Karpas-422 (cell line): Measurements from ENCODE around the gene EPB41L5. TPM values are rescaled to one million over a fixed set of nuclear protein-coding genes. Genes with fewer than 3 reads are reported as not detected.
A peak's percentile ranks its signal among the peaks of the same experiment; 100 is the strongest.
"Not testable (repeated sequence)": the region's sequence is repeated elsewhere in the genome, so short reads cannot be mapped to it uniquely, and the experiment has no call there.

Experiments
- DNase-seq: peaks from one replicate; pipeline ENCODE4 v3.0.0-alpha.2; 2015
- H2AFZ ChIP-seq: fragments of 200-600 bp; sonication (generic); 2 replicates; pipeline ENCODE4 v1.6.1; 2014; ENCODE audit warnings: antibody characterized with exemption, low read length, mixed read lengths
- H3K27ac ChIP-seq: fragments of 200-600 bp; sonication (generic); 2 replicates; pipeline ENCODE4 v1.5.1; 2014; ENCODE audit warnings: mild to moderate bottlenecking, low read length, moderate library complexity
- H3K27me3 ChIP-seq: fragments of 200-600 bp; sonication (generic); 2 replicates; pipeline ENCODE4 v1.6.1; 2014; ENCODE audit warnings: low read length, mixed read lengths
- H3K36me3 ChIP-seq: fragments of 200-600 bp; sonication (generic); 2 replicates; pipeline ENCODE4 v1.6.1; 2014; ENCODE audit warnings: low read length, mixed read lengths; ENCODE audit not compliant: insufficient read depth
- H3K4me1 ChIP-seq: fragments of 200-600 bp; sonication (generic); 2 replicates; pipeline ENCODE4 v1.6.1; 2014; ENCODE audit warnings: mild to moderate bottlenecking, low read length, mixed read lengths
- H3K4me2 ChIP-seq: fragments of 200-600 bp; sonication (generic); 2 replicates; pipeline ENCODE4 v1.6.1; 2014; ENCODE audit warnings: low read length, low read depth, mild to moderate bottlenecking; ENCODE audit not compliant: poor library complexity, severe bottlenecking
- H3K4me3 ChIP-seq: fragments of 200-600 bp; sonication (generic); 2 replicates; pipeline ENCODE4 v1.5.1; 2014; ENCODE audit warnings: mild to moderate bottlenecking, antibody characterized with exemption, low read length, mixed read lengths
- H3K79me2 ChIP-seq: fragments of 200-600 bp; sonication (generic); 2 replicates; pipeline ENCODE4 v1.6.1; 2014; ENCODE audit warnings: mild to moderate bottlenecking, low read length, mixed read lengths
- H3K9ac ChIP-seq: fragments of 200-600 bp; sonication (generic); 2 replicates; pipeline ENCODE4 v1.6.0; 2014; ENCODE audit warnings: low read length
- H3K9me2 ChIP-seq: fragments of 200-600 bp; sonication (generic), shearing (Covaris generic); replicated peaks from 2 replicates; pipeline ENCODE4 v1.6.0; 2014; ENCODE audit warnings: mild to moderate bottlenecking, low read length, moderate library complexity; ENCODE audit not compliant: insufficient read depth
- H3K9me3 ChIP-seq: fragments of 300-700, 200-600 bp; sonication (generic); 2 replicates; pipeline ENCODE4 v1.6.1; 2014; ENCODE audit warnings: low read length, mixed read lengths
- H4K20me1 ChIP-seq: fragments of 200-600 bp; sonication (generic); 2 replicates; pipeline ENCODE4 v1.6.1; 2014; ENCODE audit warnings: mild to moderate bottlenecking, antibody characterized with exemption, low read length, low read depth; ENCODE audit not compliant: insufficient read depth
- total RNA-seq: library from RNA; depleted of rRNA; stranded (reverse); fragments of >200 nt; shearing (Covaris generic); gene quantifications from 2 replicates; pipeline ENCODE4 v1.2.3, GENCODE V29; 2014; ENCODE audit warnings: low replicate concordance

Gene EPB41L5
- total RNA-seq, 1 experiment from 2014 or later = 3.1 TPM

DNA sequence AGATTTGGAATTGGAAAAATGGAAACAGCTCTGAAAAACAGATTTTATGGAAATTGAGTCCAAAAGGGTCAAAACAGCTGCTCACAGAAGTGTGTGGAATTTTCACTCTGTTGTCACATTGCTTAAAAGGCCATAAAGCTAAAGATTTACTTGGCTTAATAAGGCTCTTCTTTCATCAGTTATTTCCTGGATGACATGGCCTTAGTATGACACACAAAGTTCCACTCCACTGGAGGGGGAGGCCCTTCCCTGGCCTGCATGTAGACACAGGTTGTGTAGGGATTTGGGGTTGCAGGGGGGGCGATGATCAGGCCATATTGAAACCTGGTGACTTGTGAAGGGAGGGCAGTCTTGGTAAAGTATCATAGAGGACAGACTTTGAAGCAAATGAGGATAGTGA lies 176.3 kb downstream of the EPB41L5 start:
- peak; percentile 21 for DNase-seq
- no peaks in the 10 kb centered on the region for H3K9me3 ChIP-seq
- H3K79me2 ChIP-seq = no peaks in the 10 kb centered on the region
- H3K27me3 ChIP-seq = no peaks in the 10 kb centered on the region; the same call in 1 of the 2 replicates
- H2AFZ ChIP-seq = no peak overlapping the region
- no peaks in the 10 kb centered on the region for H4K20me1 ChIP-seq
- H3K4me1 ChIP-seq = no peaks in the 10 kb centered on the region
- no peak overlapping the region for H3K4me3 ChIP-seq
- no peak overlapping the region for H3K4me2 ChIP-seq
- H3K9ac ChIP-seq = no peak overlapping the region
- no peaks in the 10 kb centered on the region for H3K36me3 ChIP-seq
- no peak overlapping the region for H3K27ac ChIP-seq
- no peaks in the 10 kb centered on the region for H3K9me2 ChIP-seq

DNA sequence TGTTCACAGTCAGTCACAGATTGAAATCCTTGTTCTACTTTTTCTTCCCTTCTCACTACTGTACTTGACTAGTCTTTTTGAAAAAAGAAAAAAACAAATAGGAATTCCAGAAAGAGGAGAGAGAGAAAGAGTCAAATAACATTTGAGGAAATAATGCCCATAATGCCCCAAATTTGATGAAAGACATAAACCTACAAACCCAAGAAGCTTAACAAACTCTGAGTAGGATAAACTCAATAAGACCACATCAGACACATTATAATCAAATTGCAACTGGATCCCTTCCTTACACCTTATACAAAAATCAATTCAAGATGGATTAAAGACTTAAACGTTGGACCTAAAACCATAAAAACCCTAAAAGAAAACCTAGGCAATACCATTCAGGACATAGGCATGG lies 179.4 kb downstream of the EPB41L5 start:
- Histone ChIP-seq H2AFZ (no peak overlapping the region), H3K27me3 (no peaks in the 10 kb centered on the region; the same call in 1 of the 2 replicates), H4K20me1 (no peaks in the 10 kb centered on the region), H3K9me2 (no peaks in the 10 kb centered on the region), H3K4me1 (no peaks in the 10 kb centered on the region), H3K4me2 (no peak overlapping the region), H3K9ac (no peak overlapping the region), H3K27ac (no peak overlapping the region), H3K79me2 (no peaks in the 10 kb centered on the region), H3K36me3 (no peaks in the 10 kb centered on the region), H3K4me3 (no peak overlapping the region), H3K9me3 (peaks cover 4% of the 10 kb centered on the region; the same call in 1 of the 2 replicates)
- no peak for DNase-seq

DNA sequence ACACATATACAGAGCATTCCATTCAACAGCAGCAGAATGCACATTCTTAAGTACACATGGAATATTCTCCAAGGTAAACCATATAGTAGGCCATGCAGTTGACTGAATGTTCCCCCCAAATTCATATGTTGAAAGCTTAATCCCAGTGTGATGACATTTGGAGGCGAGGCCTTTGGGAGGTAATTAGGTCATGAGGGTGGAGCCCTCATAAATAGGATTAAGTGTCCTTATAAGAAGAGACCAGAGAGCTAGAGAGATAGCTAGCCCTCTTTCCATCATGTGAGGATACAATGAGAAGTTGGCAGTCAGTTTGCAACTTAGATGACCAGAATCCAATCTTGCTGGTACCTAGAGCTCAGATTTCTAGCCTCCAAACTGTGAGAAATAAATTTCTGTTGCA lies 182.7 kb downstream of the EPB41L5 start:
- Histone ChIP-seq H3K79me2 (no peaks in the 10 kb centered on the region), H3K9ac (no peak overlapping the region), H3K4me1 (no peaks in the 10 kb centered on the region), H3K9me2 (no peaks in the 10 kb centered on the region), H3K36me3 (no peaks in the 10 kb centered on the region), H3K27me3 (no peaks in the 10 kb centered on the region; the same call in 1 of the 2 replicates), H4K20me1 (no peaks in the 10 kb centered on the region), H3K4me3 (no peak overlapping the region), H2AFZ (no peak overlapping the region), H3K9me3 (peaks cover 4% of the 10 kb centered on the region; the same call in 1 of the 2 replicates), H3K4me2 (no peak overlapping the region), H3K27ac (no peak overlapping the region)
- no peak for DNase-seq

DNA sequence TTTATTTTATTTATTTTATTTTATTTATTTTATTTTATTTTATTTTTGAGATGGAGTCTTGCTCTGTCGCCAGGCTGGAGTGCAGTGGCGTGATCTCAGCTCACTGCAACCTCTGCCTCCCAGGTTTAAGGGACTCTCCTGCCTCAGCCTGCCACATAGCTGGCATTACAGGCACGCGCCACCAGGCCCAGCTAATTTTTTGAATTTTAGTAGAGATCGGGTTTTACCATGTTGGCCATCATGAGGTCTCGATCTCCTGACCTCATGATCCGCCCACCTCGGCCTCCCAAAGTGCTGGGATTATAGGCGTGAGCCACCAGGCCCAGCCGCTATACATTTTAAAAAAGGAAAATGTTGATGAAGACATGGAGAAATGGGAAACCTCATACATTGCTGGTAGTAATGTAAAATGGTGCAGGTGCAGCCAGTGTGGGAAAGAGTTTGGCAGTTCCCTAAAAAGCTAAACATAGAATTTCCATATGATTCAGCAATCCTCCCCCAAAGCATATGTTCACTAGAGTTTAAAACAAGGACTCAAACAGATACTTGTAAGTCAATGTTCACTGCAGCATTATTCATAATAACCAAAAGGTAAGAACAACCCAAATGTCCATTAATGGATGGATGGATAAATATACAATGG lies 187.1 kb downstream of the EPB41L5 start:
- H2AFZ ChIP-seq, H3K79me2 ChIP-seq, H3K9me2 ChIP-seq: not testable (repeated sequence)

DNA sequence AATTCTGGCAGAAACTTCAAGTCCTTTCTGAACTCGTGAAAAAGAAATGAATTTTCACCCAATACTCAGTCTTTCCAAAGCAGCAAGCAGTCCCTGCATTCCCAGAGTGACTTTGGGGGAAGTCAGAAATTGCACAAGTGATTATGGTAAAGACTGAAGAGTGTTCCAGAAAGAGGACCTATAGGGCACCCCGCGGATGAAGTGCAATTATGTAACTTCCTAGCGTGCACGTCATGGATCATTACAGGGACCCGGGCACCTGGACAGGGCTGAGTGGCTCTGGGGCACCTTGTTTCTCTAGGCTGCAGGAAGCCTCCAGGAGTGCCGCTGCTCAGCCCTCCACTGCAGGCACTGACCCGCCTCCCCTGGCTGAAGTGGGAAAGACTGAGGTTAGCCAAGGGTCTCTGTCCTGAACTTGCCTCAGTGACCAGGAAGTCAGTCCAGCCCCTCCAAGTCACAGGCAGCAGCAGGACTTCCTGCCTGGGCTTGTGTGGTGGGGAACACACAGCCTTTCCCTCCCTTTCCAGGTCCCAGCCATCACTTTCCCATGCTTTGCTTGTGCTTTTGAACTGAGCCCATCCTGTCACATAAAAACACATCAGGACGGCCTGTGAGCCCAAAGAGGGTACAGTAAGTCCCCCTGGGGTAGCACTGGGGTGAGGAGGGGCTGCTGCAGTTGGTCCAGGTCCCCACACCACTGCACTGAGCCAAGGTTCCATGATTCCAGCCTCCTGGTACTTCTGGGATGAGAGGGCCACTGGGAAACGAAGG lies 190.6 kb downstream of the EPB41L5 start:
- no peak for DNase-seq
- no peaks in the 10 kb centered on the region for H3K9me2 ChIP-seq
- no peaks in the 10 kb centered on the region for H3K4me1 ChIP-seq
- H3K27me3 ChIP-seq = no peaks in the 10 kb centered on the region
- no peak overlapping the region for H3K9ac ChIP-seq
- no peaks in the 10 kb centered on the region for H4K20me1 ChIP-seq
- H3K4me3 ChIP-seq = no peak overlapping the region
- H2AFZ ChIP-seq = no peak overlapping the region
- H3K79me2 ChIP-seq = no peaks in the 10 kb centered on the region
- no peaks in the 10 kb centered on the region for H3K36me3 ChIP-seq
- H3K27ac ChIP-seq = no peak overlapping the region
- H3K4me2 ChIP-seq = no peak overlapping the region
- H3K9me3 ChIP-seq = no peaks in the 10 kb centered on the region

More for the DNA sequence above, 187.1 kb downstream of the EPB41L5 start:
- H3K4me1 ChIP-seq, H3K27me3 ChIP-seq, H4K20me1 ChIP-seq, H3K36me3 ChIP-seq, H3K9ac ChIP-seq, DNase-seq, H3K4me3 ChIP-seq, H3K27ac ChIP-seq, H3K4me2 ChIP-seq, H3K9me3 ChIP-seq: not testable (repeated sequence)

DNA sequence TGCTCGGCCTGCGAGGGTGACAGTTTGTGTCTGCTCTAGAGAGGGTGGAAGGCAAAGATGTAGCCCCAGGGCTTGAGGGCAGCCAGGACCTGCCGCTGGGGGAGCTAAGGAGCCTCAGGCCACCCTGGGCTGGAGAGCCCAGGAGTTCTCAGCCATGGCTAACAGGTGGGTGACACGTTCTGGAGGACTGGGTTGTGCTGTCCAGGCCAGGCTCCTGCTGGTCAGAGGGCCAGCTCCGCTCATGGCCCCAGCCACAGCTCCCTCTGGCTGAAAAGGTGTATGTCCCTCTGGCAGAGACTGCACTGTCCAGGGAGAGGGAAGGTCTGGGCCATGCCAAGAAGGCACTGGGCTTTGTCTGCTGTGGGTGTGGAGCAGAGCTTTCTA lies 191.1 kb downstream of the EPB41L5 start:
- Histone ChIP-seq H3K27me3 (no peaks in the 10 kb centered on the region), H3K36me3 (no peaks in the 10 kb centered on the region), H3K9me3 (no peaks in the 10 kb centered on the region), H3K4me1 (no peaks in the 10 kb centered on the region), H3K27ac (no peak overlapping the region), H3K79me2 (no peaks in the 10 kb centered on the region), H3K4me3 (no peak overlapping the region), H3K9me2 (no peaks in the 10 kb centered on the region), H3K9ac (no peak overlapping the region), H4K20me1 (no peaks in the 10 kb centered on the region), H2AFZ (no peak overlapping the region), H3K4me2 (no peak overlapping the region)
- no peak for DNase-seq

DNA sequence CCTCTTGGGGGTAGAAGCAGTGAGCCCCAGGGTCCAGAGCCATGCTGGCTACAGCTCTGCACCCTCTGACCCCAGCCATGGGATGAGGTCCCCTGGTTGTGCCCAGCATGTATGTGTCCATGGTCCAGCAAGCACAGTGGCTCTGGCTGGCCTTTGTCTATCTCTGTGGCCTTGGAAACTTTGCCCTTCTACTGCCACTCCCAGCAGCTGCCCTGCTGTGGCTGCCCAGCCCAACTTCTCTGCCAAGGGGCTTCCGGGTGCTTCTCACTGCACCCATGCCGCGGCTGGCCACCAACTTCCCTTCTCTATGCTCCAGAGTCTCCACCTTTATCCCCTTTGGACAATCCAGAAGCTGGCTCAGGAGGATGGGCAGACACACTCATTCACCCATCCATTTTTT lies 191.5 kb downstream of the EPB41L5 start:
- Histone ChIP-seq H3K4me1 (no peaks in the 10 kb centered on the region), H3K9me3 (no peaks in the 10 kb centered on the region), H3K4me3 (no peak overlapping the region), H3K27ac (no peak overlapping the region), H3K9me2 (no peaks in the 10 kb centered on the region), H3K9ac (no peak overlapping the region), H3K4me2 (no peak overlapping the region), H3K79me2 (no peaks in the 10 kb centered on the region), H4K20me1 (no peaks in the 10 kb centered on the region), H3K36me3 (no peaks in the 10 kb centered on the region), H2AFZ (no peak overlapping the region), H3K27me3 (no peaks in the 10 kb centered on the region)
- DNase-seq = no peak

DNA sequence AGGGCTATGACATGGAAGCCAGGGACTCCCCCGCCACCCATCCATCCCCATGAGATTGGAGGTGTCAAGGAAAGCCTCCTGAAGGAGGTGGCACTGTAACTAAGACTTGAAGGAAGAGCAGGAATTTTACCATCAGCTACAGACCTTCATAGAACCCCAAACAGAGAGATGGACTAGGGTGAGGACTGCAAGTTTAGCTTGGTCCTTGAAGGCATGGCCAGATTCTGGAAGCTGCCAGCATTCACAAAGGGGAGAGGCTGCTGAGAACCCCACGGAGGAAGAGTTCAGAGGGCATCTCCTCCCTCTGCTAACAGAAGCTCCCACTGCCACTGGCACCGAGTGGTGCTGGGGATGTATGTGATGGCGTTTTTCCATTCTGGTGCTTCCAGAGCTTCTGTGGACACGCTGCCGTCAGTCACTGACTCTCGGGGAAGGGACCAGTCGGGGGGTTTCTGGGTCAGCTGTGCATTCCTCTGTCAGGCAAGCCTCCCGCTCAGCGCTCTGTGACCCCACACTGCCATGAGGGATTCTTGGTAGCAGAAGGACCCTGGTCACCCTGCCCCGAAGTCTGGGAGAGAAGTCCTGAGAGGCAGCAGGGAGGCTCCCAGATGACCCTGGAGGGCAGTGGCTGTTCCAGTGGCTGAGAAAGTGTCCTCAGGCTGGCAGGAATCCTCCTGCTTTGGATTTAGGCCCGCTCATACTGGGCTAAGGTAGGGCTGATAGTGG lies 192.2 kb downstream of the EPB41L5 start:
- no peak overlapping the region for H2AFZ ChIP-seq
- H4K20me1 ChIP-seq = no peaks in the 10 kb centered on the region
- no peaks in the 10 kb centered on the region for H3K79me2 ChIP-seq
- no peaks in the 10 kb centered on the region for H3K9me2 ChIP-seq
- H3K4me1 ChIP-seq = no peaks in the 10 kb centered on the region
- H3K4me3 ChIP-seq = no peak overlapping the region
- H3K4me2 ChIP-seq = no peak overlapping the region
- H3K36me3 ChIP-seq = no peaks in the 10 kb centered on the region
- no peak for DNase-seq
- H3K27me3 ChIP-seq = no peaks in the 10 kb centered on the region
- H3K27ac ChIP-seq = no peak overlapping the region
- no peak overlapping the region for H3K9ac ChIP-seq
- no peaks in the 10 kb centered on the region for H3K9me3 ChIP-seq
